NOMO-1 treated with dmso at 0.1 percent for 144 hours (cell line): ENCODE results near the gene ATP6V1F.
"Not testable (repeated sequence)": the region's sequence is repeated elsewhere in the genome, so short reads cannot be mapped to it uniquely, and the experiment has no call there.

Experiments
- DNase-seq: peaks from one replicate; lab custom pipeline; 2025; ENCODE audit not compliant: unreplicated experiment; lab: John Stamatoyannopoulos, UW

ATP6V1F gene

DNA sequence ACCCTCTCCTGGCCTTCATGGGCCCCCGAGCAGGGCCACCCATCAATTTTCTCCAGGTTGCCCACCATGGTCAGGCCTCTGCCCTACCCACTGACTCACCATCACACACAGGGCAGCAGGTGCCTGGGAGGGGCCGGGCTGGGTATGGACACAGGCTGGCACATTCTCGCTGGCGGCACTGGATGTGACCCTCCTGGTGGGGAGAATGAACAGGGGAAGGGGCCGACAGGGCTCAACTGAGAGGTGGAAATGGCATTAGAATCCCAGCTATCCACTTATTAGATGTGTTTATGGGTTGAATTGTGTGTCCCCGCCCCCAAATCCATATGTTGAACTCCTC, 31.4 kb downstream of the ATP6V1F start:
- DNase-seq, result no peak

DNA sequence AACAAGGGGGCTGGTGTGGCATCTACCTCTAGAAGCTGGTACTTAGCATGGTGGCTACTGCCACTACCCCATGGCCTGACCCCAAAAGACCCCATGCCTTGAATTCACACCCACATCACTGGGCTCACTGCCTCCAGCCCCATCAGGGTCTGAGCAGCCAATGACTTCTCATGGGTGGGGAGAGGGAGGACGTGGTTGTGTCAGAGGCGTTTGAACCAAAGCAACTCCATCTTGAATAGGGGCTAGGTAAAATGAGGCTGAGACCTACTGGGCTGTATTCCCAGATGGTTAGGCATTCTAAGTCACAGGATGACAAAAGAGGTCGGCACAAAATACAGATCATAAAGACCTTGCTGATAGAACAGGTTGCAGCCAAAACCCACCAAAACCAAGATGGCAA, 32.7 kb downstream of the ATP6V1F start:
- no peak for DNase-seq

DNA sequence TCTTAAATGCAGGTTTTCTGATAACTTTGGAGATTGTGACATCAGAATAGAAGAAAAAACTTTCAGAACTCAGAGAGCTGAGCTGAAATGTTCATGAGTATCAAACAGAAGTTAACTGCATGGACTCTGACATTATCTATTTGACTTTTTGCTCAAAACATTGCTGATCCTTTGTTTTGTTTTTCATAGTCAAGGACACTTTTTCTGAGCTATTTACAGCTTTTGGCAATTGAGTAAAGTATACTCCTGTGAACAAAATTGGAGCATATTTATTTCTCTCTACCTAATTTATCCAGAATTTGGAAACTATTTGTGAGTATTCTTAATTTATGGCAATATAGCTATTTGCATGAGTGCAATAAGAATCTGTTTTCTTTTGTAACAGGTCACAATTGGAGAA, 36.7 kb downstream of the ATP6V1F start:
- DNase-seq, result no peak

DNA sequence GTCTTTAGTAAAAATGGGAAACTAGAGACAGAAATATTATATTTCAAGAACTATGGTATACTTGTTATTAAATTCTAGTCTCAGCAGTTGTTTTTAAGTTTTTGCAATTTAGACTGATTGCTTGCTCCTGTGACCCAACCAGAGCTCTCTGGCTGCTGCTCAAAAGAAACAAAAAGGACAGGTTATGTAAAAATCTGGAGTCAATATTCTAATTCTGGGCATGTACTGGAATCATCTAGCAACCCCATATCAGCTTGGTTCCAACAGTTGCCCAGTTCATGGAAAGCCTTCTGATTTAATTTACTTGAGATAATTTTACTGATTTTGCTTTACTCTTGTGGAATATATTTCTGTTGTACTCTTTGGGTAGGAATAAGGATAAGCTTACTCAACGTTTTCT, 37.6 kb downstream of the ATP6V1F start:
- DNase-seq, result no peak

DNA sequence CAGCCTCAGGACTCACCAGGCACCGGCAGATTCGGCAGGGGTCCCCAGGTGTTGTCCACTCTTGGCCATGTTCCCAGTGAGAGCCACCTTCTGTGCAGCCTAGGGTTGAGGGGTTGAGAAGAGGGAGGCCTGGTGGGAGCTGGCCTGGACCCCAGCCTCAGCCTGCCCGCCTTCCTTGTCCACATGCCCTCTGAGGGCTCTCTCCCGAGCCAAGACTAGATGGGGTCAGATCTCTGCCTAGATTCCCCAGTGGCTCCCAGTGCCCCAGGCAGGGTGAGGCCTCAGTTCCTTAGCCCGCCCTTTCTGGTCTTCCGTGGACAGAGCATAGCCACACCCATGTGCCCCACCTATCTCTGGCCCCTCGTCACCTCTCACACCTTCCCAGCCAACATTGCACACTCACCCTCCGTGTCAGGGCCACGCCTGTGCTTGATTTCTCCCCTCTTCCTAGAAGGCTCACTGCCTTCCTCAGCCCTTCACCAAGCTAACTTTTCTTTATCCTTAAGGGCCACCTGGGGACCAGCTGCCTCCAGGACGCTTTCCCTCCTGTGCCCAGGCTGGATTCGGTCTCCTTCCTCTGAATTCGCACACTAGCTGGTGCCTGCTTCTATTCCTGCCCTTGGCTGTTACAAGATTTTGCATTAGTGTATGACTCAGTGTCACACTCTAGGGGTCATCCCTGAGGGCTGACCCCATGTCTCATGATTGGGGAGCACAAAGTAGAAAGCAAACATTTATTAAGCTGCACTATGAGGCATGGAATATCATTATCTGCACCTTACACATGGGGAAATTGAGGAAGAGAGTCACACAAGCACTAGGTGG, 40.3 kb downstream of the ATP6V1F start:
- no peak for DNase-seq

DNA sequence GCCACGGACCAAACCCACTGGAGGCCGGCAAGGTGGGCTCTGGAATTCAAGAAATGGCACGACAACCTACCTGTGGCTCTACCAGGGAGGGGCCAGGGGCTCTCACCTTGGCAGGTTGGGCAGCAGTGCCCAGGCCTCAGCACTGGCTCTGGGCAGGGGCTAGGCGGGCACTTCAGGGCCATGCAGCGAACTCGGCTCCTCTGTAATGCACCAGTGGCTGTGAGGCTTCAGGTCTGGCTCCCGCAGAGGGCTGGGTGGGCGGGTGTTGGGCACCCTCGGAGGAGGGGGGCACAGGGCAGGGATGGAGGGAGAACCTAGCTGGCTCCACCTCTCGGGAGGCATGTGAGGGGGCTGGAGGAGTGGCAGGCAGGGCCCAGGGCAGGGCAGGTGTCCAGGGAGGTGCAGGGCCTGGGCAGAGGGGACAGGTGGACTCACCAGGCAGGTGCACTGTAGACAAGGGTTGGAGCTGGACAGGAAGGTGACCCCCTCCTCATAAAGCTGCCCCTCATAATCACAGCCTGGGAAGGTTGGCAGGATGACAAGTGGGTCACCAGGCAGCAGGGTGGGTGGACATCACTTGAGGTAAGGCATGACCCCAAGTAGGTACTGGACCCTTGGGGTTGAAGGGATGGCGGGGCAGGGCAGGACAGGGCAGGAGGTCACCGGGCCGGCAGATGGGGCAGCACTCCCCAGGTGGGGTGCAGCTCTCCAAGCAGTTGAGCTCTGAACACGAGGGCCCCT, 41.1 kb downstream of the ATP6V1F start:
- DNase-seq, result no peak

DNA sequence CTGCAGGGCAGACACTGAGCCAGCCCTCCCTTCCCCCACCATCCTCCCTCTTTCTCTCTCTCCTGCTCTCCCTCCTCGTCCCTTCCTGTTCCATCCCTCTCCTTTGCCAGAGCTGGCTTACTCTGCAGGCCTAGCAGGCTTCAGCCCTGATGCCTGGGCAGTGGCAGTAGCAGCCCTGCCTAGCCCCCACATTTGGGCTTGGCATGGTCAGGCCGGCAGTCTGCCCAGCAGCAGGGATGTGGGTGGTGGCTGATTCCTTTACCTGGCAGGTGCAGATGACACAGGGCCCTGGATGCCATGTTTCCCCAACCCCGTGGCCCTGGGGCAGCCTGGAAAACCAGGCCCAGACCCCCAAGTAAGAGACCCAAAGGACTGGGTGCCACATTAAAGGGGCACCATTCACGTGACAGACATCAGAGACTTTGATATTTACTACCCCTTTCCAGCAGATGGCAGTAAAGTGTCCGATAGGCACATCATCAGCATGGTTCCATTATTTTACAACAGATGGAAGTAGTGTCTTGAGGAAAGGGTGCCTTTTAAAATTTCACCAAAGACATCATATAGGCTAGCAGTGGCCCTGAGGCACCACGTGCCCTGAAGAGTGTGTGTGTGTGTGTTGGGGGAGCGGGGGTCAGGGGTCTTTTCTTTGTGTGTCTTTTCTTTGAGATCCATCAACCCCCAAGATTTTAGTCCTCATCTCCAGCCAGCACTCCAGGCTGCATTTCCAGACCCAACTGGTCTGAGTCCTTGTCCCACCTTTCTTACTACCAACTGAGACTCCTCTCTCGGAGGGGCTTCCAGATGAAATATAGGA, 41.9 kb downstream of the ATP6V1F start:
- DNase-seq, result no peak

DNA sequence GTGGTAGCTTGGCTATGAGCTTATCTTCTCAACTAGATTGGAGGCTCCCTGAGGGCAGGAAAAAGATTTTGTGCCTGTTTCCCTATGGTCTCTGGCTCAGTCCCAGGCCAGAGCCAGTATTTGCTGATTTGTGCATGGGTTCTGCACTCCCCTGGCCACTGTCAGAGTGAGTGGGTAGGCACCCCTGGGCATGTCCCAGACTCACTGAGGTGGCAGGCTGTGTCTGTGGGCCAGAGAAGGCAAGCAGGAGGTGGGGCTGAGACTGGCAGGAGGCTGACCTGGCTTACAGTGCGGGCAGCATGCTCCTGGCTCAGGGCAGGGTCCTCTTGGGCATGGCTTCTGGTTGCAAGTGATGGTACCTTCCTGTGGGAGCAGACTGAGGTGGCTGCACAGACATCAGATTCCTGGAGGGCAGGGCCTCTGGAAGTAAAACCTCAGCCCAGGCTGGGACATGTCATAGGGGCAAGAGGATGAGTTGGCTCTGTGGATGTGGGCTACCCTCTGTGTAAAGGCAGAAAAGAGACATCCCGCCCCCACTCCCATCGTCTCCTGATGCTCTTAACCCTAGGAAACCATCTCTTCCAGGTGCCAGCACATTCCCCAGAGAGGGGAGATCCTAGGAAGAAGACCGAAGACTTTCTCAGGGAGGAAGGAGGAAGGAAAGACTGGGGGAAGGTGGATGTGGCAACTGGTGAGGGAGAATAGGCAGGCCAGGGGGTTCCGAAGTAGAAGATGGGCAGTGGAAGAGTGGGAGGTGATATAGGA, 43.5 kb downstream of the ATP6V1F start:
- DNase-seq, result no peak

DNA sequence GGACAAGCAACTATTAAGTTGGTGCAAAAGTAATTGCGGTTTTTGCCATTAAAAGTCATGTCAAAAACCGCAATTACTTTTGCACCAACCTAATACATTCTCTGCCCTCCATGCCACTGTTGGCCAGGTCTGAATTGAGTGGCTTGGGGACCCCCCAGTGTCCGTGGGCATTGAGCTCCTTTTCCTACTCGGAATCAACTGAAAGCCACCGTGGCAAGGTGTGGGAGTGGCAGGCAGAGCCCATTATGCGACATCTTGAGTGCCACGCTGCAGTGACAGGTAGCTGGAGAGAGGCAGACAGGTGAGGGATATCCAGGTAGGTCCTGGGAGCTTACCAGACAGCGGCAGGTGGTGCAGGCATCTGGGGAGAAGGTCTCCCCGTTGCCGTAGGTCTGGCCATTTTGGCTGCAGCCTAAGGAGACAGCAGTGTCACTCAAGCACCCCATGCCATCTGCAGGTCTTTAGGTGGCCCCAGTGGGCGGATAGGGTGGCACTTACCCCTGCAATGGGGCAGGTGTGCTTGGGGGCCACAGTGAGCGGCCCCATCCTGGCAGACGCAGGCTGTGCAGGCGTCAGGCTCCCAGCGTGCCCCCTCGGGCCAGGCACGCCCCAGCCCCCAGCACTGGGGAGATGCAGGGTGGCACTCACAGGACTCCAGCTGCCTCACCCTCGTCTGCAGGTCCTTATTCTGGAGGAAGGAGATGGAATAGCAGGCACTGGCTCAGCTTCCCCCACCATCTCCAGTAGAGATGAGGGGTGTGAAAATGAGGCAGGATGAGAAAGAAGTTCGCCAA, 44.3 kb downstream of the ATP6V1F start:
- no peak for DNase-seq

DNA sequence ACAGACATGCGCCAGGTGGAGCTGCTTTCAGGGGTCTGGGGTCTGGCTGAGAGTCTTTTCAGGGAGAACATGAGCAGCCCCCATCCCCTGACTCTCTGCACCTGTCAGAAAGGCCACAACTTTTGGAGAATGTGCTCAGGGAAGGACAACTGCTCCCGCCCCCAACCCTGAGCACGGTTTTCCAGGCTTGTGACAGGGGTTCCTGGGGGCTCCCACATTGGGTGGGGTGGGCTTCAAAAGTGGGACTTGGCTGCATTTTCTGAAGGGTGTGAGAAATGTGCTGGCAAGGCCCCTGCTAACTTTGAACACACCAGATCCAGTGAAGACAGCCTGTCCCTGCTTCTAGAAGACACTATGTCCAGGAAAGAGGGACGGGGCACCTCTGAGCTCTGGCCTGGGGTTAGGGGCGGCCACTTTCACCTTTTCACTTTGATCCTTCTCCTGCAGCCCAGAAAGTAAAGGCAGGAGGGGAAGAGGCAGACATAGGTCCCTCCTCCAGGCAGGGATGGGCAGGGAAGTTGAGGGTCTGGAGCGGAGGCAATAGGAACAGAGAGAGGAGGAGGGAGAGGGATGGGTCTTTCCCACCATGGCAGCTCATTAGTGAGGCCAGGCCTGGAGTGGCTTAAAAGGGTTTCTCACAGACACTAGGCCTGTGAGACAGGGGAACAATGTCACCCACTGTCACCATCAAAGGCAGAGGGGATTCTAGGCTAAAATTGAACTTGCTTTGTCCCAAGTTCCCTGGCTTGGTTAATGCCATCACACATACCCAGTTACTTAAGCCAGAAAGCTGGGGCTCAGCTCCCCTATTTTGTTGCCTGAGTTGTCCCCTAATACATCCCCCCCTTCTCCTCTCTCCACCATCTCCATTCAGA, 46.3 kb downstream of the ATP6V1F start:
- no peak for DNase-seq

DNA sequence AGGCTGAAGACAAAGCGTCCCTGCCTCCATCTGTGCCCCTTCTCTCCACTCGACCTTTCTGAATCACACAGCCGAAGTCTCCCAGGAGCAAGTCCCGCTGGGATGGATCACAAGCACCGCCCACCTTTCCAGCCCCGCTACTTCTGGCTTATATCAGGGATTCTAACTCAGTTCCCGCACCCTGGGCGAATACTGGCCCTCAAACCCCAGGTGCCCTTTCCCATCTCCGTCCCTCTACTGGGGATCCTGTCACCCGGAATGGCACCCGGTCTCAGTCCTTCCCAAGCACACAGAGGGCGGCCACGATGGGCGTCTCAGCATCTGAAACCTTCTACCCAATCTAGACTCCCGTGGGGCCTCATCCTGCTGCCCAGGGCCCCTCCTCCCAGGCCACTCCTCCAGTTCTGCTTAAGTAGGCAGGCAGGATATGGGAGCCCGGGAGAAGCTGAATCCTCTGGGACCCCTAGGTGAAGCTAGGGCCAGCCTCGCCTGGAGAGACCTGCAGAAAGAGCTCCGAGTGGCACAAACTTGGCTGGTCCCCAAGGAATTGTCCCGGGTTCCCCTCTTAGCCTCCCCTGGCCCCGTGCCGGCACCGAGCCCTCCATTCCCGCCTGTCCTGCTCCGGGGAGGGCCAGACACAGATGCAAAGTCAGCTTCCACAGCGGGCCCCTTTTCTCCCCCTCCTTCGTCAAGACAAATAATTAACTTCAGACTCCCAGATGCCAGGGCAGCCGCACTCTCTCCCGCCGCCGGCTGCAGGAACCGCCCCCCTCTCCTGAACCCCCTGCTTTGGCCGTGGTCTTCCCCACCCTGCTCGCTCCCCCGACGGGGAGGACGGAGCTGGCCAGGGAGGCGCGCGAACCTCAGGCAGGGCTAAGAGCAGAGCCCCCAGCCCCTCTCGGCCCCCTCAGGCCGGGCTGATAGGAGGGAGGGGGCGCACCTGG, 47.2 kb downstream of the ATP6V1F start:
- DNase-seq, result no peak

DNA sequence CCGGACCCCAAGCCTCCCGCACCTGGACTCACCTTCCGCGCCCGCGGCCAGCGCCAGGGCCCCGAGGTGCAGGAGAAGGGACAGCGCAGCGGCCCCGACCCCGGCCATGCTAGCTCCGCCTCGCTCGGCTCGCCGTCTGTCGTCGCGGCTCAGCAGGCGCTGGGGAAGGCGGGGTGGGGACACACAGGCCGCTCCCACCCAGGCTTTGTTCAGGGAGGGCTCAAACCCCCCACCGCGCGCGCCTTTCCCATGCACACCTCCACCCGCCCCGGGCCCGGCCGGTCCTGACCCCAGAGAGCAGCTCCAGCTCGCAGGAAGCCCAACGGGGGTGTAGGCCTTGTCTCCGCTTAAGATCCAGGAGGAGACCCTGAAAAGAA, 47.9 kb downstream of the ATP6V1F start, which contains the start of gene KCP:
KCP (minus strand) TSS at position 141 of the 377 bp plus-strand sequence; CDS start at position 108, 33 bp downstream.
- DNase-seq, result no peak

DNA sequence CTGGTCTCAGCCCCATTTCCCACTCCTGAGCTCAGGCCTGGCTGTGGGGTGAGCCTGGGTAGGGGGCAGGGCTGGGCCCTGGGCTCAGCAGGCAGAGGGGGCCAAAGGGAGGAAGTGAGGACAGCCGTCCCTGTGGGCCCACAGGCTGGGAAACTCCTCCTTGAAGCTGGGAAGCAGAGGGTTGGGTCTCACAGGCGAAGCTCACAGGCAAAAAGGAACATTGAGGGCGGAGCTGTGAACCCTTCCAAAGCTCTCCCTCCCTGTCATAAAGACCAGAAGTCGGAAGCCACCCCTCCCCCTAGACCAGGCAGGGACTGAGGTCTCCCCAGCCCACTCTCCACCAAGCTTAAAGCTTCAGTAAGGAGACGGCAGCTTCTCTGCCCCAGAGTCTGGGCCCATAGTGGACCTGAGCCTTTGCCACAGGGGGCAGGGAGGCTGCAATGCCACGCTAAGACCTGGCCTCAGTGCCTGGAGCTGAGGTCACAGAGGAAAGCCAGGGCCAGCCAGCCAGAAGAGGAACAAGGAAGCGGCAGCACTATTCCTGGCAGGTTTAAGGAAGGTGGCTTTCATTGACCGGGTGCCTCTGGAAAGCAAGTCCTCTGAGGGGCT, 48.9 kb downstream of the ATP6V1F start:
- DNase-seq, result no peak

DNA sequence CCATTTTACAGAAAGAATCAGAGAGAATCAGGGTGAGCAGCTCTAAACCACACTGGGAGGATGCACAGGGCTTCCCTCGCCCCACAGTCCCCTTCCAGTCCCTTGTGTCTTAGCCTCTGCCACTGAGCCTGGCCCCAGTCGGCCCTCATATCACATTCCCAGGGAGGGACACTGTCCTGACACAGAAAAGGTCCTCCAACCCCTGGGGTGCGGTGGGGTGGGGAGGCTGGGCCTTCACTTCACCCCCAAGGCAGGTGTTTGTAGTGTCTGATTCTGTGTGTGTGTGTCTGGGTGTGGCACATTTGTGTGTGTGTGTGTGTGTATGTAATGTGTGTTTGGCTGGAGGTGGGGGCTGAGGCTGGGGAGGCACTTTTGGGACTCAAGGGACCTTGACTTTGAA, 49.6 kb downstream of the ATP6V1F start:
- no peak for DNase-seq

DNA sequence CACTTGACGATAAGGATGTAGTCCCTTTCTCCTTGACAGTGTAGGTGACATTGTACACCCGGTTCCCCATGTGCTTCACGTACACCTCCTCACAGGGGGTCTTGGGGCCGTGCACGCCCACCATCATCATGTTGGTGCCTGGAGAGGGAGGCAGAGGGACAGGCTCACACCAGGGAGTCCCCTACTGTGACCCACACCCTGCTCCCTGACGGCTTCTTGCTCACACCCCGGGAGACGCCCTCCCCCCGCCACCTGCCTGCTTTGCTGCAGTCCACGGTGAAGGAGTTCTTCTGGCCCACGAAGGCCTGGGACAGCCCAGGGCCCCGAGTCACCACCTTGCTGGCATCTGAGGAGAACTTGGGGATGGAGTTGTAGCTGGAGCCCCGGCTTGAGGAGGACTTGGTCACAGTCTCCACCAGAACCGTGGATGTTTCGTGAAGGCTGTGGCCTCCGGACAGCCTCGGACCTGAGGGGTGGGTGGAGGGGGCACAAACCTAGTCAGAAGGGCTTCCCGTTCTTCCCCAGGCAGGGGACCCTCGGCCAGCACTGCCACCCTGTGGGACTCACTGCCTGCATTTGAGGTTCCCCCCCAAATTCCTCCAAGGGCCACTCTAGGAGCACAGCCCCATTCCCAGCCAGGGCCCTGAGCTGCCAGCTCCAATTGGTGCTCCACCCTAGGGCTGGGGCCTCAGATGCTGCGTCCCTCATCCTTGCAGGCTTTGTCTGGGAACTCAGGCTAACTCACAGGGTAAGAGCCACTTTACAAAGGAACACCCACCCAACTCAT, 50.2 kb downstream of the ATP6V1F start:
- DNase-seq, result not testable (repeated sequence)

DNA sequence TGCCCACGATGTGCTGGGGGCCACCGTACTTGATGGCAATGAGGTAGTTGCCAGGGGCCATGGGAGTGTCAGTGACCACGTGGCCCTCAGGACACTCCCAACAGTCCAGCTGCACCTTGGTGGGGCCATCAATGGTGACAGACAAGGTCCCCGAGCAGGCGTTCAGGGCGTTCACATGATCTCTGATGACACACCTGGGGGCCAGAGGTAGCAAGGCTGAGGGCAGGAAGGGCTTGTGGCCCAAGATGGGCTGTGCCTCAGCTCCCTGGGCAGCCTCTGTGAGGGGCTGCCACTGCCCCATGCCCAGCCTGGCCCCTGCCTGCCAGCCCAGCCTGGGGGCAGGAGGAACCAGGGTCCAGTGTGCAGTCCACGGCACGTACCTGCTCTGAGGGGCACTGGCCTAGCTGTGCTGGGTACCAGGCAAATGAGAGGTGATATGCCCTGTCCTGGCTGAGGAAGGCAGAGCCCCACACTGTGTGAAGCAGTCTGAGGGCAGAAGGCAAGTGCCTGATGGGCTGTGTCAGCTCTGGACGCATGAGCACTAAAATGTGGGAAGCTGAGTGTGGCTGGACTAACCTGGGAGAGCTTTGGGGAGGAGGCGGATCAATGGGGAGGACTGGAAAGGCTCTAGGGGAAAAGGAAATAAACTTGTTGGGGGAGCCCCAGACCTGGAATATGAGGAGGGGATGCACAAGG, 51.4 kb downstream of the ATP6V1F start:
- no peak for DNase-seq
